Measurements from ENCODE around the gene GMDS. TPM values are rescaled to one million over a fixed set of nuclear protein-coding genes. Genes with fewer than 3 reads are reported as not detected.
A peak's percentile ranks its signal among the peaks of the same experiment; 100 is the strongest.

The GMDS gene
- total RNA-seq, 4 donors from 2014 or later = 9.5 to 32.8 (median 22.4) TPM

- intact Hi-C loops (cut with DNase I) = no loop called here
- no peaks in the 10 kb centered on the region for H3K27me3 ChIP-seq
- H3K4me1 ChIP-seq = peaks cover 7 to 15% of the 10 kb centered on the region in 2 donors
- WGBS, 2 donors = 66 to 68% methylated on average over 13 of the region's 13 CpGs
- no peak for TF ChIP-seq CTCF (IDR thresholded peaks at IDR 0.05)
- TF ChIP-seq POLR2A (IDR thresholded peaks at IDR 0.05) = no peak
- H3K36me3 ChIP-seq = no peaks in the 10 kb centered on the region
- H3K4me3 ChIP-seq (replicated peaks in 1 of 3) = no peak overlapping the region
- H3K27ac ChIP-seq = no peak overlapping the region
- DNase-seq = peak; percentile 19 to 40
- no peaks in the 10 kb centered on the region for H3K9me3 ChIP-seq
Observed at GRCh38 chr6:1574083-1574761, 671.2 kb downstream of the GMDS start.
